Measurements from ENCODE around the gene ZNF697. TPM values are rescaled to one million over a fixed set of nuclear protein-coding genes. Genes with fewer than 3 reads are reported as not detected.

Gene ZNF697
- total RNA-seq, 4 donors from 2014 or later, result 1.00 to 5.6 (median 2.9) TPM

- H3K4me3 ChIP-seq, result no peak overlapping the region
- WGBS, 2 donors (ENCODE audit: low coverage in 1 of 2), result 86 to 92% methylated on average over 4 of the region's 4 CpGs
- H3K27ac ChIP-seq, result no peak overlapping the region
Observed at GRCh38 chr1:119674111-119674526, 26.1 kb upstream of the ZNF697 start.

GRCh38 chr1:119673171-119673940 is 25.3 kb upstream of the ZNF697 start:
- in situ Hi-C loops (cut with MboI; ENCODE audit: low pct_ligation_motif_present in 1 of 4, low pct_unique_long_range_greater_than_20kb in 1 of 4, low sequenced_read_pairs in 3 of 4), result loop anchor here in 1 of 4 donors (5.0 kb wide), 1 partner anchor 46 kb away; no protein-coding TSS in a partner anchor

More at GRCh38 chr1:119674111-119674526, 26.1 kb upstream of the ZNF697 start:
- peaks cover 0 to 10% (median 3%) of the 10 kb centered on the region in 4 donors for H3K4me1 ChIP-seq
- DNase-seq, result no peak
- H3K9me3 ChIP-seq, result no peaks in the 10 kb centered on the region
- no peak for TF ChIP-seq EP300 (IDR thresholded peaks at IDR 0.05; ENCODE audit: low read depth)
- no peak for TF ChIP-seq POLR2AphosphoS5 (IDR thresholded peaks at IDR 0.05)
- no peak for TF ChIP-seq CTCF (IDR thresholded peaks at IDR 0.05)
- TF ChIP-seq POLR2A (IDR thresholded peaks at IDR 0.05), result no peak
- in situ Hi-C loops (cut with MboI; ENCODE audit: low pct_ligation_motif_present in 1 of 4, low pct_unique_long_range_greater_than_20kb in 1 of 4, low sequenced_read_pairs in 3 of 4), result loop anchor here in 1 of 4 donors (5.0 kb wide), 1 partner anchor 47 kb away; no protein-coding TSS in a partner anchor
- H3K36me3 ChIP-seq, result no peaks in the 10 kb centered on the region
- no peaks in the 10 kb centered on the region for H3K27me3 ChIP-seq
- intact Hi-C loops (cut with DNase I; ENCODE audit: low total_unique reads), result no loop called here

GRCh38 chr1:119670898-119671297 is 22.8 kb upstream of the ZNF697 start:
- no peaks in the 10 kb centered on the region for H3K9me3 ChIP-seq
- 92 to 94% methylated on average over 2 of the region's 2 CpGs for WGBS, 2 donors (ENCODE audit: low coverage in 1 of 2)
- H3K4me1 ChIP-seq, result peaks cover 0 to 8% (median 3%) of the 10 kb centered on the region in 4 donors
- H3K4me3 ChIP-seq, result no peak overlapping the region
- in situ Hi-C loops (cut with MboI; ENCODE audit: low pct_ligation_motif_present in 1 of 4, low pct_unique_long_range_greater_than_20kb in 1 of 4, low sequenced_read_pairs in 3 of 4) (loop anchor here in 1 of 4 donors (5.0 kb wide), 1 partner anchor 44 kb away; no protein-coding TSS in a partner anchor), intact Hi-C loops (cut with DNase I; ENCODE audit: low total_unique reads) (no loop called here)
- no peaks in the 10 kb centered on the region for H3K27me3 ChIP-seq
- H3K27ac ChIP-seq, result no peak overlapping the region
- DNase-seq, result no peak
- no peak for TF ChIP-seq POLR2AphosphoS5 (IDR thresholded peaks at IDR 0.05)
- TF ChIP-seq EP300 (IDR thresholded peaks at IDR 0.05; ENCODE audit: low read depth), result no peak
- TF ChIP-seq POLR2A (IDR thresholded peaks at IDR 0.05), result no peak
- TF ChIP-seq CTCF (IDR thresholded peaks at IDR 0.05), result no peak
- H3K36me3 ChIP-seq, result no peaks in the 10 kb centered on the region

More at GRCh38 chr1:119673171-119673940, 25.3 kb upstream of the ZNF697 start:
- TF ChIP-seq CTCF (IDR thresholded peaks at IDR 0.05) (no peak), POLR2A (IDR thresholded peaks at IDR 0.05) (no peak), POLR2AphosphoS5 (IDR thresholded peaks at IDR 0.05) (no peak), EP300 (IDR thresholded peaks at IDR 0.05; ENCODE audit: low read depth) (no peak)
- intact Hi-C loops (cut with DNase I; ENCODE audit: low total_unique reads), result no loop called here
- no peak overlapping the region for H3K4me3 ChIP-seq
- H3K36me3 ChIP-seq, result no peaks in the 10 kb centered on the region
- H3K27ac ChIP-seq, result no peak overlapping the region
- H3K9me3 ChIP-seq, result no peaks in the 10 kb centered on the region
- H3K27me3 ChIP-seq, result no peaks in the 10 kb centered on the region
- WGBS, 2 donors (ENCODE audit: low coverage in 1 of 2), result 90 to 93% methylated on average over 4 of the region's 4 CpGs
- H3K4me1 ChIP-seq, result peaks cover 0 to 10% (median 3%) of the 10 kb centered on the region in 4 donors
- no peak for DNase-seq

GRCh38 chr1:119667173-119667572 is 19.1 kb upstream of the ZNF697 start:
- Histone ChIP-seq H3K27ac (no peak overlapping the region), H3K4me3 (no peak overlapping the region), H3K27me3 (no peaks in the 10 kb centered on the region), H3K9me3 (no peaks in the 10 kb centered on the region), H3K36me3 (no peaks in the 10 kb centered on the region), H3K4me1 (peaks cover 3 to 10% (median 7%) of the 10 kb centered on the region in 4 donors)
- intact Hi-C loops (cut with DNase I; ENCODE audit: low total_unique reads), result loop anchor here (2.0 kb wide), 1 partner anchor 52 kb away; no protein-coding TSS in a partner anchor
- no peak for DNase-seq
- no peak for TF ChIP-seq CTCF (IDR thresholded peaks at IDR 0.05)
- TF ChIP-seq EP300 (IDR thresholded peaks at IDR 0.05; ENCODE audit: low read depth), result no peak
- in situ Hi-C loops (cut with MboI; ENCODE audit: low pct_ligation_motif_present in 1 of 4, low pct_unique_long_range_greater_than_20kb in 1 of 4, low sequenced_read_pairs in 3 of 4), result loop anchor here in 3 of 4 donors (5.0 to 10.0 kb wide), 2 partner anchors 52 to 55 kb away; no protein-coding TSS in a partner anchor
- 88 to 96% methylated on average over 3 to 6 of the region's 6 CpGs for WGBS, 2 donors (ENCODE audit: low coverage in 1 of 2)

All from transverse colon (tissue), 4 donors.